Measurements from ENCODE around the gene NOXO1. TPM values are rescaled to one million over a fixed set of nuclear protein-coding genes. Genes with fewer than 3 reads are reported as not detected.

Gene NOXO1
- polyA plus RNA-seq, 2 donors: 2.7 to 9.3 TPM

- H3K27ac ChIP-seq (ENCODE audit: low read depth in 2 of 2, low read length in 1 of 2): peak overlapping the region; percentile 20 to 21
- H3K9me3 ChIP-seq (ENCODE audit: control insufficient read depth in 2 of 2, insufficient read depth in 1 of 2, low read depth in 1 of 2, low read length in 1 of 2): no peaks in the 10 kb centered on the region
- H3K4me3 ChIP-seq (ENCODE audit: low read depth in 1 of 2, low read length in 2 of 2): no peak overlapping the region
- no peaks in the 10 kb centered on the region for H3K27me3 ChIP-seq (ENCODE audit: control insufficient read depth in 1 of 2, insufficient read depth in 2 of 2, low read length in 2 of 2)
- H3K36me3 ChIP-seq (ENCODE audit: control insufficient read depth in 2 of 2, insufficient read depth in 2 of 2, low read length in 1 of 2): peaks cover 15 to 60% of the 10 kb centered on the region in 2 donors
- WGBS, 2 donors: 93 to 94% methylated on average over 39 of the region's 39 CpGs
- H3K4me1 ChIP-seq (ENCODE audit: control insufficient read depth in 2 of 2, insufficient read depth in 2 of 2, low read length in 1 of 2): peaks cover 2 to 11% of the 10 kb centered on the region in 2 donors
These were observed 17.9 kb upstream of the NOXO1 start for GRCh38 chr16:1998852-1999801.

- Histone ChIP-seq H3K27me3 (ENCODE audit: control insufficient read depth in 1 of 2, insufficient read depth in 2 of 2, low read length in 2 of 2) (no peaks in the 10 kb centered on the region), H3K4me1 (ENCODE audit: control insufficient read depth in 2 of 2, insufficient read depth in 2 of 2, low read length in 1 of 2) (peaks cover 0 to 9% of the 10 kb centered on the region in 2 donors), H3K4me3 (ENCODE audit: low read depth in 1 of 2, low read length in 2 of 2) (no peak overlapping the region), H3K36me3 (ENCODE audit: control insufficient read depth in 2 of 2, insufficient read depth in 2 of 2, low read length in 1 of 2) (peaks cover 15 to 59% of the 10 kb centered on the region in 2 donors), H3K9me3 (ENCODE audit: control insufficient read depth in 2 of 2, insufficient read depth in 1 of 2, low read depth in 1 of 2, low read length in 1 of 2) (no peaks in the 10 kb centered on the region), H3K27ac (ENCODE audit: low read depth in 2 of 2, low read length in 1 of 2) (peak overlapping the region; percentile 29 to 74)
- 85 to 87% methylated on average over 27 of the region's 27 CpGs for WGBS, 2 donors
These were observed 17.1 kb upstream of the NOXO1 start for GRCh38 chr16:1998360-1998835.

- H3K4me3 ChIP-seq (ENCODE audit: low read depth in 1 of 2, low read length in 2 of 2): no peak overlapping the region
- H3K9me3 ChIP-seq (ENCODE audit: control insufficient read depth in 2 of 2, insufficient read depth in 1 of 2, low read depth in 1 of 2, low read length in 1 of 2): no peaks in the 10 kb centered on the region
- 73 to 77% methylated on average over 26 of the region's 26 CpGs for WGBS, 2 donors
- H3K27ac ChIP-seq (ENCODE audit: low read depth in 2 of 2, low read length in 1 of 2): peak overlapping the region; percentile 68 to 74
- peaks cover 15 to 52% of the 10 kb centered on the region in 2 donors for H3K36me3 ChIP-seq (ENCODE audit: control insufficient read depth in 2 of 2, insufficient read depth in 2 of 2, low read length in 1 of 2)
- peaks cover 0 to 10% of the 10 kb centered on the region in 2 donors for H3K4me1 ChIP-seq (ENCODE audit: control insufficient read depth in 2 of 2, insufficient read depth in 2 of 2, low read length in 1 of 2)
- no peaks in the 10 kb centered on the region for H3K27me3 ChIP-seq (ENCODE audit: control insufficient read depth in 1 of 2, insufficient read depth in 2 of 2, low read length in 2 of 2)
These were observed 16.5 kb upstream of the NOXO1 start for GRCh38 chr16:1997494-1998359.

GRCh38 chr16:1993731-1994131, 12.5 kb upstream of the NOXO1 start:
- WGBS, 2 donors: 55% methylated on average over 2 of the region's 2 CpGs
- peaks cover 0 to 15% of the 10 kb centered on the region in 2 donors for H3K36me3 ChIP-seq (ENCODE audit: control insufficient read depth in 2 of 2, insufficient read depth in 2 of 2, low read length in 1 of 2)
- no peak overlapping the region for H3K4me3 ChIP-seq (ENCODE audit: low read depth in 1 of 2, low read length in 2 of 2)
- H3K4me1 ChIP-seq (ENCODE audit: control insufficient read depth in 2 of 2, insufficient read depth in 2 of 2, low read length in 1 of 2): peaks cover 7 to 27% of the 10 kb centered on the region in 2 donors
- H3K9me3 ChIP-seq (ENCODE audit: control insufficient read depth in 2 of 2, insufficient read depth in 1 of 2, low read depth in 1 of 2, low read length in 1 of 2): peaks cover 0 to 4% of the 10 kb centered on the region in 2 donors
- H3K27me3 ChIP-seq (ENCODE audit: control insufficient read depth in 1 of 2, insufficient read depth in 2 of 2, low read length in 2 of 2): peaks cover 0 to 18% of the 10 kb centered on the region in 2 donors
- peak overlapping the region; percentile 52 to 76 for H3K27ac ChIP-seq (ENCODE audit: low read depth in 2 of 2, low read length in 1 of 2)

GRCh38 chr16:1992704-1993317, 11.5 kb upstream of the NOXO1 start:
- WGBS, 2 donors: 53 to 63% methylated on average over 43 to 50 of the region's 50 CpGs
- Histone ChIP-seq H3K4me1 (ENCODE audit: control insufficient read depth in 2 of 2, insufficient read depth in 2 of 2, low read length in 1 of 2) (peaks cover 7 to 27% of the 10 kb centered on the region in 2 donors), H3K4me3 (ENCODE audit: low read depth in 1 of 2, low read length in 2 of 2) (no peak overlapping the region), H3K27ac (ENCODE audit: low read depth in 2 of 2, low read length in 1 of 2) (peak overlapping the region in 1 of 2 donors; percentile 76), H3K27me3 (ENCODE audit: control insufficient read depth in 1 of 2, insufficient read depth in 2 of 2, low read length in 2 of 2) (peaks cover 0 to 18% of the 10 kb centered on the region in 2 donors), H3K36me3 (ENCODE audit: control insufficient read depth in 2 of 2, insufficient read depth in 2 of 2, low read length in 1 of 2) (peaks cover 0 to 6% of the 10 kb centered on the region in 2 donors), H3K9me3 (ENCODE audit: control insufficient read depth in 2 of 2, insufficient read depth in 1 of 2, low read depth in 1 of 2, low read length in 1 of 2) (peaks cover 0 to 4% of the 10 kb centered on the region in 2 donors)

GRCh38 chr16:1991948-1992703, 10.9 kb upstream of the NOXO1 start:
- Histone ChIP-seq H3K36me3 (ENCODE audit: control insufficient read depth in 2 of 2, insufficient read depth in 2 of 2, low read length in 1 of 2) (peaks cover 0 to 2% of the 10 kb centered on the region in 2 donors), H3K9me3 (ENCODE audit: control insufficient read depth in 2 of 2, insufficient read depth in 1 of 2, low read depth in 1 of 2, low read length in 1 of 2) (peaks cover 0 to 4% of the 10 kb centered on the region in 2 donors), H3K27ac (ENCODE audit: low read depth in 2 of 2, low read length in 1 of 2) (peak overlapping the region in 1 of 2 donors; percentile 65), H3K27me3 (ENCODE audit: control insufficient read depth in 1 of 2, insufficient read depth in 2 of 2, low read length in 2 of 2) (peaks cover 0 to 18% of the 10 kb centered on the region in 2 donors), H3K4me3 (ENCODE audit: low read depth in 1 of 2, low read length in 2 of 2) (peak overlapping the region; percentile 9 to 49), H3K4me1 (ENCODE audit: control insufficient read depth in 2 of 2, insufficient read depth in 2 of 2, low read length in 1 of 2) (peaks cover 7 to 27% of the 10 kb centered on the region in 2 donors)
- 7 to 11% methylated on average over 52 to 96 of the region's 96 CpGs for WGBS, 2 donors

- H3K4me3 ChIP-seq (ENCODE audit: low read depth in 1 of 2, low read length in 2 of 2): peak overlapping the region; percentile 9 to 49
These were observed 10.3 kb upstream of the NOXO1 start for GRCh38 chr16:1991588-1991947.

GRCh38 chr16:1991135-1991551, 9.9 kb upstream of the NOXO1 start:
- Histone ChIP-seq H3K4me1 (ENCODE audit: control insufficient read depth in 2 of 2, insufficient read depth in 2 of 2, low read length in 1 of 2) (peaks cover 7 to 25% of the 10 kb centered on the region in 2 donors), H3K27me3 (ENCODE audit: control insufficient read depth in 1 of 2, insufficient read depth in 2 of 2, low read length in 2 of 2) (peaks cover 0 to 18% of the 10 kb centered on the region in 2 donors), H3K4me3 (ENCODE audit: low read depth in 1 of 2, low read length in 2 of 2) (peak overlapping the region; percentile 17 to 33), H3K27ac (ENCODE audit: low read depth in 2 of 2, low read length in 1 of 2) (no peak overlapping the region), H3K36me3 (ENCODE audit: control insufficient read depth in 2 of 2, insufficient read depth in 2 of 2, low read length in 1 of 2) (peaks cover 0 to 5% of the 10 kb centered on the region in 2 donors), H3K9me3 (ENCODE audit: control insufficient read depth in 2 of 2, insufficient read depth in 1 of 2, low read depth in 1 of 2, low read length in 1 of 2) (peaks cover 0 to 4% of the 10 kb centered on the region in 2 donors)
- 12 to 14% methylated on average over 18 of the region's 18 CpGs for WGBS, 2 donors

More at GRCh38 chr16:1991588-1991947, 10.3 kb upstream of the NOXO1 start:
- peak overlapping the region in 1 of 2 donors; percentile 65 for H3K27ac ChIP-seq (ENCODE audit: low read depth in 2 of 2, low read length in 1 of 2)
- peaks cover 0 to under 1% of the 10 kb centered on the region in 2 donors for H3K36me3 ChIP-seq (ENCODE audit: control insufficient read depth in 2 of 2, insufficient read depth in 2 of 2, low read length in 1 of 2)
- H3K9me3 ChIP-seq (ENCODE audit: control insufficient read depth in 2 of 2, insufficient read depth in 1 of 2, low read depth in 1 of 2, low read length in 1 of 2): peaks cover 0 to 4% of the 10 kb centered on the region in 2 donors
- 13% methylated on average over 21 to 22 of the region's 22 CpGs for WGBS, 2 donors
- H3K27me3 ChIP-seq (ENCODE audit: control insufficient read depth in 1 of 2, insufficient read depth in 2 of 2, low read length in 2 of 2): peaks cover 0 to 18% of the 10 kb centered on the region in 2 donors
- H3K4me1 ChIP-seq (ENCODE audit: control insufficient read depth in 2 of 2, insufficient read depth in 2 of 2, low read length in 1 of 2): peaks cover 7 to 27% of the 10 kb centered on the region in 2 donors
